Naive thymus-derived CD4-positive, alpha-beta T cell (primary cell): ENCODE results near the gene KCNJ12. TPM values are rescaled to one million over a fixed set of nuclear protein-coding genes. Genes with fewer than 3 reads are reported as not detected.
"Not testable (repeated sequence)": the region's sequence is repeated elsewhere in the genome, so short reads cannot be mapped to it uniquely, and the experiment has no call there.

Source experiments
- ATAC-seq: fragments of 150-1000 bp; cut with Tn5 transposase; 2 replicates; pipeline ENCODE4 v1.10.0; 2021; ENCODE audit warnings: mild to moderate bottlenecking, moderate library complexity
- CTCF ChIA-PET: fragments of 350-600 bp; sonication (Branson Sonifier 250); formaldehyde crosslinking; loops from one replicate; lab custom pipeline; 2021; ENCODE audit warnings: antibody characterized with exemption; lab: Charles Lee
- POLR2A ChIA-PET: fragments of 350-600 bp; sonication (Branson Sonifier 250); formaldehyde crosslinking; loops from one replicate; lab custom pipeline; 2021; ENCODE audit warnings: antibody characterized with exemption, inconsistent platforms; lab: Charles Lee
- DNase-seq, 9 donors: peaks; one replicate each; pipeline versions ENCODE4 v3.0.0 to v3.0.0-alpha.2; 2020 to 2022; ENCODE audit warnings: mixed read lengths in 1 of 9
- H3K27ac ChIP-seq: one replicate; pipeline ENCODE4 v1.7.0; 2013; ENCODE audit warnings: mild to moderate bottlenecking, low read depth, low read length, moderate library complexity
- H3K27me3 ChIP-seq, 2 donors: one replicate each; pipeline ENCODE4 v1.7.0; 2013; ENCODE audit warnings: low read length in 2 of 2, mild to moderate bottlenecking in 2 of 2, moderate library complexity in 2 of 2; ENCODE audit not compliant: control insufficient read depth in 2 of 2, insufficient read depth in 2 of 2
- H3K36me3 ChIP-seq, 3 experiments: 1 replicate in 2 of 3; 2 replicates in 1 of 3; pipeline ENCODE4 v1.7.0; 2013; ENCODE audit warnings: low read length in 3 of 3, mild to moderate bottlenecking in 3 of 3, moderate library complexity in 1 of 3; ENCODE audit not compliant: insufficient read depth in 3 of 3, control insufficient read depth in 2 of 3
- H3K4me1 ChIP-seq, 2 donors: one replicate each; pipeline ENCODE4 v1.7.0; 2013; ENCODE audit warnings: low read length in 2 of 2, mild to moderate bottlenecking in 2 of 2, moderate library complexity in 1 of 2; ENCODE audit not compliant: control insufficient read depth in 2 of 2, insufficient read depth in 2 of 2
- H3K4me3 ChIP-seq: 2 replicates; pipeline ENCODE4 v1.7.0; 2013; ENCODE audit warnings: mild to moderate bottlenecking, low read length
- H3K9me3 ChIP-seq, 3 experiments: 1 replicate in 2 of 3; 2 replicates in 1 of 3; pipeline ENCODE4 v1.7.0; 2013; ENCODE audit warnings: low read length in 3 of 3; ENCODE audit not compliant: control insufficient read depth in 2 of 3
- H3K27ac Mint-ChIP-seq, 9 donors: one replicate each; pipeline ENCODE4 v1.8.0; 2020 to 2022; ENCODE audit warnings: mixed read lengths in 9 of 9, mild to moderate bottlenecking in 8 of 9, moderate library complexity in 5 of 9, inconsistent platforms in 2 of 9
- H3K27me3 Mint-ChIP-seq, 5 donors: one replicate each; pipeline ENCODE4 v1.8.0; 2021 to 2022; ENCODE audit warnings: mixed read lengths in 5 of 5, mild to moderate bottlenecking in 1 of 5
- H3K36me3 Mint-ChIP-seq, 5 donors: one replicate each; pipeline ENCODE4 v1.8.0; 2020 to 2022; ENCODE audit warnings: mixed read lengths in 5 of 5, mild to moderate bottlenecking in 3 of 5, inconsistent platforms in 1 of 5
- H3K4me1 Mint-ChIP-seq, 7 donors: one replicate each; pipeline ENCODE4 v1.8.0; 2020 to 2022; ENCODE audit warnings: mixed read lengths in 7 of 7, mild to moderate bottlenecking in 3 of 7, inconsistent platforms in 1 of 7
- H3K4me3 Mint-ChIP-seq, 10 donors: one replicate each; pipeline ENCODE4 v1.8.0; 2020 to 2022; ENCODE audit warnings: mild to moderate bottlenecking in 10 of 10, mixed read lengths in 10 of 10, moderate library complexity in 6 of 10, inconsistent platforms in 2 of 10
- H3K9me3 Mint-ChIP-seq, 11 donors: one replicate each; pipeline ENCODE4 v1.8.0; 2020 to 2022; ENCODE audit warnings: mixed read lengths in 11 of 11, mild to moderate bottlenecking in 4 of 11, inconsistent platforms in 1 of 11, moderate library complexity in 1 of 11
- intact Hi-C, 2 donors: fragments of 100-400 bp; cut with micrococcal nuclease; formaldehyde crosslinking; loops; one replicate each; pipeline ENCODE4 v1.15.1; 2023
- polyA plus RNA-seq, 2 donors: library from polyadenylated mRNA; unstranded; fragments of 300-500 nt; fragmentation: Illumina TruSeq; gene quantifications; one replicate each; pipeline ENCODE4 v1.2.3, GENCODE V29; 2021
- total RNA-seq, 6 experiments: library from RNA in 5 of 6; stranded (reverse) in 5 of 6; gene quantifications; 1 replicate in 5 of 6; 2 replicates in 1 of 6; pipeline ENCODE4 v1.2.3 and lab custom pipeline; 2021 to 2026

KCNJ12 gene
- total and polyA plus RNA-seq, 7 experiments from 2014 or later: 0.19 to 0.24 TPM; not detected in 5

- H3K4me3 ChIP-seq, POLR2A ChIA-PET, H3K27me3 ChIP-seq, H3K9me3 Mint-ChIP-seq, intact Hi-C loops, DNase-seq, H3K27ac ChIP-seq, H3K9me3 ChIP-seq, H3K36me3 ChIP-seq, H3K27me3 Mint-ChIP-seq, H3K36me3 Mint-ChIP-seq, CTCF ChIA-PET, ATAC-seq: not testable (repeated sequence)
- peak overlapping the region in 5 of 10 donors; percentile 4 to 94 (median 88) for H3K4me3 Mint-ChIP-seq
- peaks cover 0 to 28% of the 10 kb centered on the region in 2 donors for H3K4me1 ChIP-seq
- peak overlapping the region in 5 of 9 donors; percentile 38 to 100 (median 99) for H3K27ac Mint-ChIP-seq
- peaks cover 4 to 44% (median 30%) of the 10 kb centered on the region in 7 donors for H3K4me1 Mint-ChIP-seq
These were observed 44.4 kb downstream of the KCNJ12 start for GRCh38 chr17:21420503-21421090.

GRCh38 chr17:21421421-21422310 is 45.5 kb downstream of the KCNJ12 start:
- H3K36me3 ChIP-seq, DNase-seq, H3K27me3 Mint-ChIP-seq, H3K4me3 ChIP-seq, POLR2A ChIA-PET, ATAC-seq, H3K9me3 Mint-ChIP-seq, H3K36me3 Mint-ChIP-seq, H3K27ac ChIP-seq, intact Hi-C loops, CTCF ChIA-PET, H3K9me3 ChIP-seq, H3K27me3 ChIP-seq: not testable (repeated sequence)
- H3K27ac Mint-ChIP-seq: peak overlapping the region in 5 of 9 donors; percentile 31 to 70 (median 59)
- peaks cover 4 to 50% (median 30%) of the 10 kb centered on the region in 7 donors for H3K4me1 Mint-ChIP-seq
- H3K4me1 ChIP-seq: peaks cover 0 to 28% of the 10 kb centered on the region in 2 donors
- peak overlapping the region in 3 of 10 donors; percentile 16 to 44 (median 20) for H3K4me3 Mint-ChIP-seq

GRCh38 chr17:21422311-21423189 is 46.4 kb downstream of the KCNJ12 start:
- H3K4me3 ChIP-seq, H3K27me3 ChIP-seq, ATAC-seq, CTCF ChIA-PET, H3K36me3 ChIP-seq, DNase-seq, H3K9me3 ChIP-seq, H3K36me3 Mint-ChIP-seq, POLR2A ChIA-PET, H3K27ac ChIP-seq, H3K9me3 Mint-ChIP-seq, intact Hi-C loops, H3K27me3 Mint-ChIP-seq: not testable (repeated sequence)
- Mint-ChIP-seq H3K4me1 (peaks cover 4 to 45% (median 30%) of the 10 kb centered on the region in 7 donors), H3K27ac (peak overlapping the region in 3 of 9 donors; percentile 39 to 82 (median 50)), H3K4me3 (peak overlapping the region in 1 of 10 donors; percentile 35)
- H3K4me1 ChIP-seq: peaks cover 0 to 28% of the 10 kb centered on the region in 2 donors

DNA sequence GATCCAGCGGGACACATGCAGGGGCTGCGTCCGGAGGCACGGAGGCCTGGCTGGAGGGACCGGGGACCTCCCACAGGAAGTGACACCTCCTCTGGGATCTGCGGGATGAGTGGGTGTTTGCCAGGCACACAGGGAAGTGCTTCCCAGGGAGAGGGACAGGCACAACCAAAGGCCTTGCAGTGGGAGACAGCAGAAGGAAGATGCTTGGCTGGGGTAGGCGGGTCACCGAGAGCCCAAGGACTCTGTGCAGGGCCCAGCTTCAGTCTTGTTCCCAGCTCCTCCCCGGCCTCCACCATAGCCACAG is 47.0 kb downstream of the KCNJ12 start:
- H3K9me3 Mint-ChIP-seq, H3K9me3 ChIP-seq, H3K27ac Mint-ChIP-seq, ATAC-seq, DNase-seq, H3K36me3 Mint-ChIP-seq, H3K36me3 ChIP-seq, H3K27me3 ChIP-seq, H3K4me3 Mint-ChIP-seq, CTCF ChIA-PET, intact Hi-C loops, H3K27me3 Mint-ChIP-seq, POLR2A ChIA-PET, H3K4me3 ChIP-seq, H3K27ac ChIP-seq: not testable (repeated sequence)
- H3K4me1 ChIP-seq: peaks cover 0 to 25% of the 10 kb centered on the region in 2 donors
- H3K4me1 Mint-ChIP-seq: peaks cover 4 to 39% (median 24%) of the 10 kb centered on the region in 7 donors

GRCh38 chr17:21424697-21425096 is 48.5 kb downstream of the KCNJ12 start:
- POLR2A ChIA-PET, H3K27me3 Mint-ChIP-seq, DNase-seq, H3K9me3 ChIP-seq, H3K27ac ChIP-seq, H3K36me3 Mint-ChIP-seq, H3K27me3 ChIP-seq, H3K9me3 Mint-ChIP-seq, ATAC-seq, H3K4me3 ChIP-seq, H3K36me3 ChIP-seq, CTCF ChIA-PET, H3K4me3 Mint-ChIP-seq, intact Hi-C loops: not testable (repeated sequence)
- Mint-ChIP-seq H3K4me1 (peaks cover 0 to 24% (median 14%) of the 10 kb centered on the region in 7 donors), H3K27ac (peak overlapping the region in 1 of 9 donors; percentile 25)
- H3K4me1 ChIP-seq: peaks cover 0 to 11% of the 10 kb centered on the region in 2 donors

- no peaks in the 10 kb centered on the region for H3K9me3 Mint-ChIP-seq
- no peak overlapping the region for H3K4me3 ChIP-seq
- intact Hi-C loops: no loop called here
- no peak for DNase-seq
- H3K4me1 ChIP-seq: peaks cover 0 to 5% of the 10 kb centered on the region in 2 donors
- H3K36me3 ChIP-seq: no peaks in the 10 kb centered on the region
- no peak overlapping the region for H3K27ac Mint-ChIP-seq
- no peak for ATAC-seq
- H3K9me3 ChIP-seq: no peaks in the 10 kb centered on the region
- peaks cover 0 to 18% (median 9%) of the 10 kb centered on the region in 7 donors for H3K4me1 Mint-ChIP-seq
- H3K36me3 Mint-ChIP-seq: no peaks in the 10 kb centered on the region
- ChIA-PET CTCF (no interaction called here), POLR2A (no interaction called here)
- no peak overlapping the region for H3K27ac ChIP-seq
- H3K27me3 Mint-ChIP-seq: peaks cover 0 to 4% (median 0%) of the 10 kb centered on the region in 5 donors
- no peak overlapping the region for H3K4me3 Mint-ChIP-seq
- no peaks in the 10 kb centered on the region for H3K27me3 ChIP-seq
These were observed 49.2 kb downstream of the KCNJ12 start for GRCh38 chr17:21425321-21425720.
